ENCODE measurements around the gene DBNL. TPM values are rescaled to one million over a fixed set of nuclear protein-coding genes. Genes with fewer than 3 reads are reported as not detected.

The DBNL gene
- total and polyA plus RNA-seq, 2 experiments from 2014 or later: 145 to 175 TPM

DNA sequence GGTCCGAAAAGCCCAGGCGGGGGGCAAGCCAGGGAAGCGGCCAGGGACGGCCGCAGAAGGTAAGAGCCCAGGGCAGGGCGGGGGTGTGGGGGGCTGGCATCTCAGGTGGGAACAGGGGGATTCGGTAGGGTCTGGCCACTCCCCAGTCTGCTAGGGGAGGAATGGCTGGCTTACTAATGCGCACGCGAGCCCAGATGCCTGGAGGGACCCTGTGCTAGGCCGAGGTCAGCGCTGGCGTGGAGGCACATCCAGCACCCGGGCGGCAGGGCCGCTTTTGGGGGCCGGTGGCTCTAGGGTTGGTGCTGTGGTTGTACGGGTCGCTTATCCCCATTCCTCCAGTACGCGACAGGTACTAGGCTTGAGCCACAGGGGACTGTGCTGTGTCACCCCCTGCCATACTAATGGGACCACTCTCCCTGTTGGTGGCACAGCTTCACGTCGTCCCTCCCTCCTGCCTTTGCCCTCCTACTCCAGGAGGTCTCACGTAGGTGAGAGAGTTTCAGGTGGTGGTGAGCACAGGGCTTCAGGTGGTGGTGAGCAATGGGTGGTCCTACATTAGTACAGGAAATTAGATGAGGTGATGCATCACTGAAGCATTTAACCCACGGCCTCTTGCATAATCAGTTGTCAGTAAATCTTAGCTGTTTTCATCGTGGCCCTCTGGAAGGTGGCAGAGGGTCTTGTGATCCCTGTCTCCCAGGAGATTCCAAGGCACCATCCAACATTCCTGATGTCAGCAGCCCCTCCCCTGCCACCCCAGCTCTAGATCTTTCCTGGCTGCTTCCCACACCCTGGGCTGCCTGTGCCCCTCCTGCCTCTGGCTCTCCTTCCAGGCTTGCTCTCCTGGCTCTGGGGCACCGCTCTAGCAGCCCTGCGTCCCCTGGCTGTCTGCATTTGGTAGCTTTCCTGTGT, 60.6 kb downstream of the DBNL start:
- Histone ChIP-seq H3F3A (ENCODE audit: insufficient read depth) (peaks cover 26% of the 10 kb centered on the region), H2AFZ (peak overlapping the region; percentile 57), H3K4me2 (ENCODE audit: unreplicated experiment) (peak overlapping the region; percentile 76), H3K36me3 (ENCODE audit: low read depth) (no peaks in the 10 kb centered on the region), H3K9me2 (ENCODE audit: insufficient read depth) (no peaks in the 10 kb centered on the region), H3K79me2 (ENCODE audit: insufficient read depth) (peaks cover 26% of the 10 kb centered on the region), H3K9ac (peak overlapping the region; percentile 85), H3K4me1 (ENCODE audit: insufficient read depth) (peaks cover 34% of the 10 kb centered on the region), H3K27ac (peak overlapping the region; percentile 51), H3K9me3 (ENCODE audit: low read depth) (no peaks in the 10 kb centered on the region), H3K27me3 (replicated peaks; ENCODE audit: insufficient read depth) (no peaks in the 10 kb centered on the region), H3K4me3 (peak overlapping the region; percentile 70), H4K20me1 (ENCODE audit: insufficient read depth) (no peaks in the 10 kb centered on the region)
- WGBS, 2 experiments (ENCODE audit: low coverage in 1 of 2, low lambda C conversion rate in 2 of 2, missing lambda C conversion rate in 2 of 2): 3 to 4% methylated on average over 26 to 28 of the region's 28 CpGs
- in situ Hi-C loops (cut with MboI): no loop called here
- DNase-seq: peak; percentile 80
- TF ChIP-seq EZH2phosphoT487 (IDR thresholded peaks at IDR 0.05; ENCODE audit: insufficient read depth, low read depth) (no peak), EZH2 (IDR thresholded peaks at IDR 0.05; ENCODE audit: insufficient read depth, poor library complexity, severe bottlenecking) (no peak)

DNA sequence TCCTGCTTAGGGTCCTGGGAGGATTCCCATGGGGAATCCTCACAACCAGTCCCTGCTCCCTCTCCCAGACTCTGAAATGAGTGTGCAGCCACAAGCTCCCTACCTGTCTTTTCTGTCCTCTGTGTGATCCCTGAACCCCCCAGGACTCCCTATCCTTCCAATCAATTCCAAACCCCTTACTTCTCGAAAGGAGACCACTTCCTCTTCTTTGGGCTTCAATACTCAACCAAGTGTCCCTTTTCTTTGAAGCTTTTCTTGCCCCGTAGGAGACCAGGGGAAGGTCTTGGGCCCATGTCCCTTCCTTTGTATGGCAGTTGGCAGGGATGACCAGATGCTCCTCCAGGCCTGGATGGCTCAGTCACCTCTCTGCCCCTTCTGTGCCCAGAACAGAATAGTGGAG, 61.3 kb downstream of the DBNL start:
- Histone ChIP-seq H3K4me3 (peak overlapping the region; percentile 70), H3K9ac (peak overlapping the region; percentile 85), H3K9me3 (ENCODE audit: low read depth) (no peaks in the 10 kb centered on the region), H3K4me1 (ENCODE audit: insufficient read depth) (peaks cover 28% of the 10 kb centered on the region), H3K27ac (peak overlapping the region; percentile 51), H3F3A (ENCODE audit: insufficient read depth) (peaks cover 20% of the 10 kb centered on the region), H3K36me3 (ENCODE audit: low read depth) (no peaks in the 10 kb centered on the region), H3K4me2 (ENCODE audit: unreplicated experiment) (peak overlapping the region; percentile 76), H4K20me1 (ENCODE audit: insufficient read depth) (no peaks in the 10 kb centered on the region), H3K9me2 (ENCODE audit: insufficient read depth) (no peaks in the 10 kb centered on the region), H2AFZ (no peak overlapping the region), H3K79me2 (ENCODE audit: insufficient read depth) (peaks cover 26% of the 10 kb centered on the region), H3K27me3 (replicated peaks; ENCODE audit: insufficient read depth) (no peaks in the 10 kb centered on the region)
- in situ Hi-C loops (cut with MboI): no loop called here
- DNase-seq: no peak
- no peak for TF ChIP-seq EZH2 (IDR thresholded peaks at IDR 0.05; ENCODE audit: insufficient read depth, poor library complexity, severe bottlenecking)
- no peak for TF ChIP-seq EZH2phosphoT487 (IDR thresholded peaks at IDR 0.05; ENCODE audit: insufficient read depth, low read depth)
- WGBS, 2 experiments (ENCODE audit: low coverage in 1 of 2, low lambda C conversion rate in 2 of 2, missing lambda C conversion rate in 2 of 2): 32 to 43% methylated on average over 2 of the region's 2 CpGs

DNA sequence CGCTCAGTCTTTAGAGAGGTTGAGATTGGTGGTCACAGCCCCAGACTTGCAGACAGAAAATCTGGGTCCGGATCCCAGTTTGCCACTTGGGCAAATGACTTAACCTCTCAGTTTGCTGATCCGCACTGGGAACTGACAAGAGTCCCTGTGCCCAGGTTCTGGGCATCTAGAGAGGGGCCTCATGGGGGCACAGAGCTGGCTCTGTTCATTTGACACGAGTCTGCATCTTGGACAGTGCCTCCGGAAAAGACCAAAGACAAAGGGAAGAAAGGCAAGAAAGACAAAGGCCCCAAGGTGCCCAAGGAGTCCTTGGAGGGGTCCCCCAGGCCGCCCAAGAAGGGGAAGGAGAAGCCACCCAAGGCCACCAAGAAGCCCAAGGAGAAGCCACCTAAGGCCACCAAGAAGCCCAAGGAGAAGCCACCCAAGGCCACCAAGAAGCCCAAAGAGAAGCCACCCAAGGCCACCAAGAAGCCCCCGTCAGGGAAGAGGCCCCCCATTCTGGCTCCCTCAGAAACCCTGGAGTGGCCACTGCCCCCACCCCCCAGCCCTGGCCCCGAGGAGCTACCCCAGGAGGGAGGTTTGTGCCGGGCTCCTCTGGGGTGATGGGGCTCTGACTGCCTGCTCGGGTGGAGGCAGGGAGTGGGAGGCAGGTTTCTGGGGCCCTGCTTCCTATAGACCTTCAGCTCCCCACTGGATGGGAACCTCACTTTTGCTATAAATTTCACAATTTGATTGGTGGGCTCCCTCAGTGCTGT, 62.0 kb downstream of the DBNL start:
- peak overlapping the region; percentile 70 for H3K4me3 ChIP-seq
- peaks cover 26% of the 10 kb centered on the region for H3K79me2 ChIP-seq (ENCODE audit: insufficient read depth)
- H3F3A ChIP-seq (ENCODE audit: insufficient read depth): peaks cover 20% of the 10 kb centered on the region
- H2AFZ ChIP-seq: no peak overlapping the region
- TF ChIP-seq EZH2 (IDR thresholded peaks at IDR 0.05; ENCODE audit: insufficient read depth, poor library complexity, severe bottlenecking) (no peak), EZH2phosphoT487 (IDR thresholded peaks at IDR 0.05; ENCODE audit: insufficient read depth, low read depth) (no peak)
- H3K9me3 ChIP-seq (ENCODE audit: low read depth): no peaks in the 10 kb centered on the region
- peaks cover 28% of the 10 kb centered on the region for H3K4me1 ChIP-seq (ENCODE audit: insufficient read depth)
- H3K27ac ChIP-seq: no peak overlapping the region
- peak overlapping the region; percentile 76 for H3K4me2 ChIP-seq (ENCODE audit: unreplicated experiment)
- H3K36me3 ChIP-seq (ENCODE audit: low read depth): no peaks in the 10 kb centered on the region
- in situ Hi-C loops (cut with MboI): no loop called here
- H3K9me2 ChIP-seq (ENCODE audit: insufficient read depth): no peaks in the 10 kb centered on the region
- DNase-seq: no peak
- peak overlapping the region; percentile 85; the same call in 1 of the 2 replicates for H3K9ac ChIP-seq
- no peaks in the 10 kb centered on the region for H4K20me1 ChIP-seq (ENCODE audit: insufficient read depth)
- 51 to 62% methylated on average over 8 to 10 of the region's 10 CpGs for WGBS, 2 experiments (ENCODE audit: low coverage in 1 of 2, low lambda C conversion rate in 2 of 2, missing lambda C conversion rate in 2 of 2)
- no peaks in the 10 kb centered on the region for H3K27me3 ChIP-seq (replicated peaks; ENCODE audit: insufficient read depth)

DNA sequence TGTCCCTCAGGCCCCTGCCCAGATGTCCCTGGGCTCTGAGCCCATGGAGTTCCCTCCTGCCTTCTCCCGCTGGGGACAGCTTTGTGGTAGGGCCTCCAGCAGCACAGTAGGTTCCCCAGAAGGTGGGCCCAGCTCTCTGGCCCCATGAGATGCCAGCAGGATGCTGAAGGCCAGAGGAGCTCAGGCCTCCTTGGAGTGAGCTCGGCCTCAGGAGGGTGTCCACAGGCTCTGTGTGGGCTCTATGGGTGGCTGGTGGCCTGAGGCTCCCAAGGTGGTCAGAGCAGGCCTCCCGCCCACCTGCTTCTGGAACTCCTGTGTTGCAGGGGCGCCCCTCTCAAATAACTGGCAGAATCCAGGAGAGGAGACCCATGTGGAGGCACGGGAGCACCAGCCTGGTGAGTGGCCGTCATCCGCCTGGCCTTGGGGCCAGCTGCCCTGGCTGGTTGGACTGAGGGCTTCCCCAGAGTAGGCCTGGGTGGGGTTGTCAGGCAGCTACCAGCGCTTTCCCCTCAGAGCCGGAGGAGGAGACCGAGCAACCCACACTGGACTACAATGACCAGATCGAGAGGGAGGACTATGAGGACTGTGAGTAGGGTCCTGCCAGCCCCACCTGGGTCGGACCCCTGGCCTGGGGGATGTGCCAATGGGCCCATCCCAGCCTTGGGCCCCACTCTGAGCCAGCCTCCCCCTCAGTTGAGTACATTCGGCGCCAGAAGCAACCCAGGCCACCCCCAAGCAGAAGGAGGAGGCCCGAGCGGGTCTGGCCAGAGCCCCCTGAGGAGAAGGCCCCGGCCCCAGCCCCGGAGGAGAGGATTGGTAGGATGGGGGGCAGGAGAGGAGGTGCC, 62.8 kb downstream of the DBNL start:
- Histone ChIP-seq H3K4me1 (ENCODE audit: insufficient read depth) (peaks cover 24% of the 10 kb centered on the region), H3F3A (ENCODE audit: insufficient read depth) (peaks cover 14% of the 10 kb centered on the region), H3K9ac (peak overlapping the region; percentile 14; the same call in 1 of the 2 replicates), H2AFZ (no peak overlapping the region), H3K9me2 (ENCODE audit: insufficient read depth) (no peaks in the 10 kb centered on the region), H3K27me3 (replicated peaks; ENCODE audit: insufficient read depth) (no peaks in the 10 kb centered on the region), H3K9me3 (ENCODE audit: low read depth) (no peaks in the 10 kb centered on the region), H3K79me2 (ENCODE audit: insufficient read depth) (peaks cover 26% of the 10 kb centered on the region), H3K4me3 (no peak overlapping the region), H4K20me1 (ENCODE audit: insufficient read depth) (no peaks in the 10 kb centered on the region), H3K36me3 (ENCODE audit: low read depth) (no peaks in the 10 kb centered on the region), H3K4me2 (ENCODE audit: unreplicated experiment) (no peak overlapping the region), H3K27ac (no peak overlapping the region)
- TF ChIP-seq EZH2phosphoT487 (IDR thresholded peaks at IDR 0.05; ENCODE audit: insufficient read depth, low read depth): no peak
- in situ Hi-C loops (cut with MboI): no loop called here
- no peak for DNase-seq
- WGBS, 2 experiments (ENCODE audit: low coverage in 1 of 2, low lambda C conversion rate in 2 of 2, missing lambda C conversion rate in 2 of 2): 82 to 84% methylated on average over 15 to 17 of the region's 18 CpGs
